SK-N-SH (cell line): ENCODE data around the gene LEFTY1. TPM values are rescaled to one million over a fixed set of nuclear protein-coding genes. Genes with fewer than 3 reads are reported as not detected.
A peak's percentile ranks its signal among the peaks of the same experiment; 100 is the strongest.

Source experiments
- CTCF ChIA-PET: fragments of 300-600, 350-600 bp; formaldehyde crosslinking; extraction: SDS; loops from one replicate; lab custom pipeline; 2021; lab: Yijun Ruan, JAX
- POLR2A ChIA-PET: fragments of 350-600 bp; sonication (Branson Sonifier 250); formaldehyde crosslinking; extraction: SDS; loops from one replicate; lab custom pipeline; 2020; ENCODE audit warnings: antibody characterized with exemption, inconsistent platforms; lab: Yijun Ruan, JAX
- DNase-seq: peaks from one replicate; pipeline ENCODE4 v3.0.0; 2012
- H2AFZ ChIP-seq: fragments of 200-600 bp; sonication (generic); 2 replicates; pipeline ENCODE4 v1.8.1; 2016; ENCODE audit warnings: antibody characterized with exemption, mild to moderate bottlenecking, low read depth
- H3F3A ChIP-seq: fragments of 200-600 bp; sonication (generic); replicated peaks from 2 replicates; pipeline ENCODE3; 2016; ENCODE audit warnings: antibody characterized with exemption, mild to moderate bottlenecking; ENCODE audit not compliant: insufficient read depth
- H3K27ac ChIP-seq, 2 experiments: fragments of 200-500 bp in 1 of 2; fragments of 200-600 bp in 1 of 2; sonication (Bioruptor generic) in 1 of 2; sonication (generic), shearing (Covaris generic) in 1 of 2; 2 replicates each; pipeline versions ENCODE4 v1.5.1 to v1.6.1; 2014 to 2016; ENCODE audit warnings: low read depth in 2 of 2, inconsistent platforms in 1 of 2, low read length in 1 of 2, mild to moderate bottlenecking in 1 of 2, mixed read lengths in 1 of 2
- H3K27me3 ChIP-seq: fragments of 200-600 bp; sonication (generic), shearing (Covaris generic); 2 replicates; pipeline ENCODE4 v1.6.1; 2016; ENCODE audit warnings: mixed run types; ENCODE audit not compliant: insufficient read depth
- H3K36me3 ChIP-seq, 2 experiments: fragments of 200-500 bp in 1 of 2; fragments of 200-600 bp in 1 of 2; sonication (Bioruptor generic) in 1 of 2; sonication (generic) in 1 of 2; replicated peaks in 1 of 2; 2 replicates each; pipeline versions ENCODE3 to v1.5.1; 2014 to 2016; ENCODE audit warnings: low read length in 1 of 2, mild to moderate bottlenecking in 1 of 2; ENCODE audit not compliant: insufficient read depth in 2 of 2, control insufficient read depth in 1 of 2
- H3K4me1 ChIP-seq, 2 experiments: fragments of 200-500 bp in 1 of 2; fragments of 200-600 bp in 1 of 2; sonication (Bioruptor generic) in 1 of 2; sonication (generic), shearing (Covaris generic) in 1 of 2; 2 replicates each; pipeline versions ENCODE4 v1.5.1 to v1.6.1; 2014 to 2016; ENCODE audit warnings: low read depth in 1 of 2, low read length in 1 of 2, mixed run types in 1 of 2; ENCODE audit not compliant: insufficient read depth in 2 of 2, control insufficient read depth in 1 of 2
- H3K4me2 ChIP-seq: fragments of 200-600 bp; sonication (generic), shearing (Covaris generic); 2 replicates; pipeline ENCODE4 v1.6.1; 2017; ENCODE audit warnings: mixed run types
- H3K4me3 ChIP-seq, 2 experiments: fragments of 200-500 bp in 1 of 2; fragments of 200-600 bp in 1 of 2; sonication (Bioruptor generic) in 1 of 2; sonication (generic), shearing (Covaris generic) in 1 of 2; 2 replicates each; pipeline versions ENCODE4 v1.5.1 to v1.8.1; 2014 to 2016; ENCODE audit warnings: low read depth in 2 of 2, inconsistent platforms in 1 of 2, low read length in 1 of 2, mild to moderate bottlenecking in 1 of 2, mixed read lengths in 1 of 2, moderate library complexity in 1 of 2
- H3K79me2 ChIP-seq: fragments of 200-600 bp; sonication (generic); 2 replicates; pipeline ENCODE4 v1.8.1; 2017; ENCODE audit warnings: mild to moderate bottlenecking; ENCODE audit not compliant: insufficient read depth
- H3K9ac ChIP-seq: fragments of 200-600 bp; sonication (generic); 2 replicates; pipeline ENCODE4 v1.6.1; 2017; ENCODE audit warnings: mixed run types
- H3K9me2 ChIP-seq: fragments of 200-600 bp; sonication (generic); 2 replicates; pipeline ENCODE4 v1.6.1; 2017; ENCODE audit warnings: mixed run types
- H3K9me3 ChIP-seq: fragments of 200-600 bp; sonication (generic); 2 replicates; pipeline ENCODE4 v1.6.1; 2017; ENCODE audit warnings: mixed run types, mild to moderate bottlenecking, moderate library complexity
- H4K20me1 ChIP-seq: fragments of 200-600 bp; sonication (generic); 2 replicates; pipeline ENCODE4 v1.6.1; 2017; ENCODE audit warnings: mild to moderate bottlenecking, mixed run types; ENCODE audit not compliant: insufficient read depth
- CTCF ChIP-seq: fragments of 200-600 bp; sonication (generic); IDR thresholded peaks from 2 replicates; pipeline ENCODE4 v1.6.1; 2017; ENCODE audit warnings: antibody characterized with exemption, mild to moderate bottlenecking, moderate library complexity
- FOSL2 ChIP-seq: IDR thresholded peaks from 2 replicates; pipeline ENCODE4 v1.4.0; 2012; ENCODE audit warnings: low read depth, mild to moderate bottlenecking, moderate library complexity, borderline replicate concordance
- GATA2 ChIP-seq: sonication (generic); formaldehyde crosslinking; IDR thresholded peaks from 2 replicates; pipeline ENCODE4 v1.5.0; 2020; ENCODE audit warnings: mild to moderate bottlenecking, missing genetic modification reagents
- JUND ChIP-seq: IDR thresholded peaks from 2 replicates; pipeline ENCODE4 v1.4.0; 2012
- TAF1 ChIP-seq: IDR thresholded peaks from 2 replicates; pipeline ENCODE4 v1.6.1; 2012; ENCODE audit warnings: low read depth, mild to moderate bottlenecking, low read length, moderate library complexity, borderline replicate concordance
- TCF12 ChIP-seq: IDR thresholded peaks from 2 replicates; pipeline ENCODE4 v1.4.0; 2012
- USF1 ChIP-seq: IDR thresholded peaks from 2 replicates; pipeline ENCODE4 v1.4.0; 2012; ENCODE audit warnings: low read depth, borderline replicate concordance
- YY1 ChIP-seq: IDR thresholded peaks from 2 replicates; pipeline ENCODE4 v1.4.0; 2012; ENCODE audit warnings: low read depth, mild to moderate bottlenecking
- WGBS: methylation state at CpG from one replicate; pipeline ENCODE4 v1.1.6; 2017; ENCODE audit warnings: low lambda C conversion rate; 5-methylcytosine and 5-hydroxymethylcytosine counted together
- polyA plus RNA-seq, 3 experiments: library from polyadenylated mRNA; depleted of rRNA; stranded (reverse); fragments of >200 nt; gene quantifications; 2 replicates each; pipeline ENCODE4 v1.2.3, GENCODE V29; 2012

Gene LEFTY1
- polyA plus RNA-seq, 1 of the 3 experiments (the other 2 are of a cell fraction): 0.07 TPM

DNA sequence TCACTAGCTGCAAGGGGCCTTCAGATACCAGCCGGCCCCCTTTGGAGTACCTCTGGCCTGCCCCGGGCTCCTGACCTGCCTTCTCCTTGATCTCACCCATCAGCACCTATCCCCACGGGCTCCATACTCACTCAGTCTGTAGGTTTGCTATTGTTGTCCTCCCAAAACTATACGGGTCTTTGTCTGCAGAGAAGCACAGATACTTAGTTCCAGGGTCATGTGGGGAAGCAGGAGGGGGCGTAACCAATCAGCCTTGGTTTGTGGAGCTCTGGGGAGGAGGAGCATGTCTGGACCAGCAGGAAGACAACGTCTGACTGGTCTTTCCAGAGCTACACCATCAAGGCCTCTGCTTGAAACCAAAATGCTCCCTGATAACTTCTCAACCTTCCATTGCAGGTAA lies 22.0 kb downstream of the LEFTY1 start (continued):
- TF ChIP-seq GATA2 (CRISPR knock-in tag): no peak
- TF ChIP-seq TAF1: no peak
- TF ChIP-seq YY1: no peak

- H3K79me2 ChIP-seq: no peaks in the 10 kb centered on the region
- H2AFZ ChIP-seq: no peak overlapping the region
- H3K9ac ChIP-seq: no peak overlapping the region
- WGBS: 73% methylated on average over 7 of the region's 8 CpGs
- peak; percentile 29; the same call in 1 of the 2 replicates for TF ChIP-seq TCF12
- TF ChIP-seq USF1: no peak
- 0 out of 2 replicates have a peak, but pooled peaks have one; percentile 15 for TF ChIP-seq JUND
- peak; percentile 7; the same call in 1 of the 2 replicates for TF ChIP-seq FOSL2
- no peak overlapping the region for H3K4me3 ChIP-seq
- ChIA-PET POLR2A (no interaction called here), CTCF (interaction anchor here (1.6 kb wide), 1 partner anchor 11 kb away, joined by 5 read pairs; no protein-coding TSS in a partner anchor)
- no peaks in the 10 kb centered on the region for H3K9me2 ChIP-seq
- H3K9me3 ChIP-seq: no peaks in the 10 kb centered on the region
- no peak for DNase-seq
- H3K27me3 ChIP-seq: no peaks in the 10 kb centered on the region
- H3K27ac ChIP-seq: peak overlapping the region in 1 of 2 experiments; percentile 47; a peak in 2 of 4 replicates
- H3K36me3 ChIP-seq: peaks cover 24 to 37% of the 10 kb centered on the region in 2 experiments
- no peaks in the 10 kb centered on the region for H4K20me1 ChIP-seq
- H3F3A ChIP-seq: peaks cover 20% of the 10 kb centered on the region
- peak overlapping the region; percentile 37; the same call in 1 of the 2 replicates for H3K4me2 ChIP-seq
- peaks cover 0 to 20% of the 10 kb centered on the region in 2 experiments; a peak in 2 of 4 replicates for H3K4me1 ChIP-seq
Observed at GRCh38 chr1:225866061-225866837, 22.7 kb downstream of the LEFTY1 start.

DNA sequence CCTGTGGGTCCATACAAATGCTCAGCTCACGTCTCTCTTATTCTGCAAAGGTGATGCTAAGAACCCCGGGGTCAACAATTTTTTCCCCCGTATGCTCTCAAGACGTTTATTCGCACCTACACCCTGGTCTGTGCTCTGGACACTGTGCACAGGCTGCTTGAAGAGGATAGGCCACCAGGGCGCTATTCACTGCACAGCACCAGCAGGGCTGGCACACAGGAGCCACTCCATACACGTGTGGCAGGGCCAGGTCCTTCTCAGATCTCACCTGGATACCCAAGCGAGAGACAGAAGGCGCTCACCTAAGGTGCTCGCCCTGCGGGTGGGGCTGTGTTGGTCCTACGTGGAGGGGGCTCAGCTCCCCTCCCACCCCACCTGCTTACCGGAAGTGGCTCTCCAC lies 23.4 kb downstream of the LEFTY1 start:
- POLR2A ChIA-PET: no interaction called here
- CTCF ChIA-PET: interaction anchor here (1.1 kb wide), 1 partner anchor 12 kb away, joined by 7 read pairs; no protein-coding TSS in a partner anchor
- 83% methylated on average over 7 of the region's 13 CpGs for WGBS

More for the DNA sequence above, 23.4 kb downstream of the LEFTY1 start:
- Histone ChIP-seq H3K4me3 (no peak overlapping the region), H3K9ac (no peak overlapping the region), H3K27ac (peak overlapping the region in 1 of 2 experiments; percentile 47; a peak in 1 of 4 replicates), H4K20me1 (no peaks in the 10 kb centered on the region), H3F3A (peaks cover 20% of the 10 kb centered on the region), H3K27me3 (no peaks in the 10 kb centered on the region), H3K4me2 (peak overlapping the region; percentile 37; the same call in 1 of the 2 replicates), H2AFZ (no peak overlapping the region), H3K9me3 (no peaks in the 10 kb centered on the region), H3K36me3 (peaks cover 17 to 36% of the 10 kb centered on the region in 2 experiments)
- TF ChIP-seq CTCF: no peak
- TF ChIP-seq, all 33 proteins: peak for 0
- Histone ChIP-seq H3K4me1 (peaks cover 0 to 20% of the 10 kb centered on the region in 2 experiments; a peak in 2 of 4 replicates), H3K79me2 (no peaks in the 10 kb centered on the region), H3K9me2 (no peaks in the 10 kb centered on the region)
- no peak for DNase-seq
